HepG2 (cell line): ENCODE results near the gene BAZ1B.
"Not testable (repeated sequence)": the region's sequence is repeated elsewhere in the genome, so short reads cannot be mapped to it uniquely, and the experiment has no call there.

Source experiments
- ETV5 ChIP-seq: IDR thresholded peaks from 2 replicates; pipeline ENCODE4 v1.6.1; 2018; ENCODE audit warnings: missing biosample characterization, missing genetic modification reagents, inconsistent platforms, borderline replicate concordance
- MAF1 ChIP-seq: sonication (generic); formaldehyde crosslinking; IDR thresholded peaks from 2 replicates; pipeline ENCODE4 v1.5.0; 2020; ENCODE audit warnings: missing genetic modification reagents, borderline replicate concordance
- RAD21 ChIP-seq: fragments of 450-650 bp; formaldehyde crosslinking; IDR thresholded peaks from 2 replicates; pipeline ENCODE4 v1.5.0; 2020; ENCODE audit warnings: mild to moderate bottlenecking
- SMARCE1 ChIP-seq: fragments of 450-650 bp; IDR thresholded peaks from 2 replicates; pipeline ENCODE4 v1.6.1; 2017; ENCODE audit warnings: borderline replicate concordance
- TGIF2 ChIP-seq: IDR thresholded peaks from 2 replicates; pipeline ENCODE4 v1.6.1; 2016; ENCODE audit warnings: control low read depth, missing compliant biosample characterization
- ZBTB1 ChIP-seq: sonication (generic); formaldehyde crosslinking; IDR thresholded peaks from 2 replicates; pipeline ENCODE4 v1.4.0; 2020; ENCODE audit warnings: missing genetic modification reagents, borderline replicate concordance
- ZNF136 ChIP-seq: sonication (generic); formaldehyde crosslinking; IDR thresholded peaks from 2 replicates; pipeline ENCODE4 v1.8.1; 2022; ENCODE audit warnings: low read depth, mild to moderate bottlenecking, moderate library complexity, missing genetic modification reagents
- ZNF558 ChIP-seq: sonication (generic); formaldehyde crosslinking; IDR thresholded peaks from 2 replicates; pipeline ENCODE4 v1.9.0; 2022; ENCODE audit warnings: mild to moderate bottlenecking, missing genetic modification reagents, borderline replicate concordance
- TF ChIP-seq, protein P1 (sequence below): sonication (generic); formaldehyde crosslinking; IDR thresholded peaks from 2 replicates; pipeline ENCODE4 v1.5.0; 2020; ENCODE audit warnings: mild to moderate bottlenecking, missing genetic modification reagents, moderate library complexity

DNA sequence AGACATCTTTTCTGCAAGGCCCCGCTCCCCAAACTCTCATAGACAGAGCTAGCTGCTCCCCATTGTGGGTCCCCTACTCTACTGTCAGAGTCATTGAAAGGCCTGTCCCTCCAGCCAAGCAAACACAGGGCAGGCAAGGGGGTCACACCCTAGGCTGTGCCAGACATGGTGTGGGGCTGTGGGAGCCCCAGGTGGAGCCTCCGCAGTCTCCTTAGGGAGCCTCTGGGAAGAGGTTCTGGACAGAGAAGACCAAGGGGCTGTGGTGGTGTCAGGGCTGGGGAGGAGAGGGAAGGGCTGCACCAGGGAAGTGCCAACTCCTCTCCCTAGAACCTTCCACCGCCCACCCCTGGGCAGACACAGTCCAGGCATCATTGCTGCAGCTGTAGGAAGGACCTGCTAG is 117.2 kb downstream of the BAZ1B start:
- TF ChIP-seq, protein P1, sequence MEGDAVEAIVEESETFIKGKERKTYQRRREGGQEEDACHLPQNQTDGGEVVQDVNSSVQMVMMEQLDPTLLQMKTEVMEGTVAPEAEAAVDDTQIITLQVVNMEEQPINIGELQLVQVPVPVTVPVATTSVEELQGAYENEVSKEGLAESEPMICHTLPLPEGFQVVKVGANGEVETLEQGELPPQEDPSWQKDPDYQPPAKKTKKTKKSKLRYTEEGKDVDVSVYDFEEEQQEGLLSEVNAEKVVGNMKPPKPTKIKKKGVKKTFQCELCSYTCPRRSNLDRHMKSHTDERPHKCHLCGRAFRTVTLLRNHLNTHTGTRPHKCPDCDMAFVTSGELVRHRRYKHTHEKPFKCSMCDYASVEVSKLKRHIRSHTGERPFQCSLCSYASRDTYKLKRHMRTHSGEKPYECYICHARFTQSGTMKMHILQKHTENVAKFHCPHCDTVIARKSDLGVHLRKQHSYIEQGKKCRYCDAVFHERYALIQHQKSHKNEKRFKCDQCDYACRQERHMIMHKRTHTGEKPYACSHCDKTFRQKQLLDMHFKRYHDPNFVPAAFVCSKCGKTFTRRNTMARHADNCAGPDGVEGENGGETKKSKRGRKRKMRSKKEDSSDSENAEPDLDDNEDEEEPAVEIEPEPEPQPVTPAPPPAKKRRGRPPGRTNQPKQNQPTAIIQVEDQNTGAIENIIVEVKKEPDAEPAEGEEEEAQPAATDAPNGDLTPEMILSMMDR, result not testable (repeated sequence)
- not testable (repeated sequence) for TF ChIP-seq ETV5 (CRISPR knock-in tag); ZNF558 (CRISPR knock-in tag); MAF1 (CRISPR knock-in tag); TGIF2 (CRISPR knock-in tag); ZBTB1; ZNF136 (CRISPR knock-in tag); SMARCE1; RAD21
